SH-SY5Y (cell line): ENCODE measurements around the gene MEGF9.

ENCODE experiments used
- GATA2 ChIP-seq: IDR thresholded peaks from 2 replicates; pipeline ENCODE4 v1.6.1; 2011; ENCODE audit warnings: mild to moderate bottlenecking, low read depth, low read length
- GATA3 ChIP-seq: IDR thresholded peaks from 2 replicates; pipeline ENCODE4 v1.6.1; 2011; ENCODE audit warnings: low read depth, mild to moderate bottlenecking, low read length, moderate library complexity

GRCh38 chr9:120697448-120697847 is 16.8 kb downstream of the MEGF9 start:
- no peak for TF ChIP-seq GATA2
- no peak for TF ChIP-seq GATA3
